Measurements from ENCODE around the gene TCF7L2.

TCF7L2 gene

DNA sequence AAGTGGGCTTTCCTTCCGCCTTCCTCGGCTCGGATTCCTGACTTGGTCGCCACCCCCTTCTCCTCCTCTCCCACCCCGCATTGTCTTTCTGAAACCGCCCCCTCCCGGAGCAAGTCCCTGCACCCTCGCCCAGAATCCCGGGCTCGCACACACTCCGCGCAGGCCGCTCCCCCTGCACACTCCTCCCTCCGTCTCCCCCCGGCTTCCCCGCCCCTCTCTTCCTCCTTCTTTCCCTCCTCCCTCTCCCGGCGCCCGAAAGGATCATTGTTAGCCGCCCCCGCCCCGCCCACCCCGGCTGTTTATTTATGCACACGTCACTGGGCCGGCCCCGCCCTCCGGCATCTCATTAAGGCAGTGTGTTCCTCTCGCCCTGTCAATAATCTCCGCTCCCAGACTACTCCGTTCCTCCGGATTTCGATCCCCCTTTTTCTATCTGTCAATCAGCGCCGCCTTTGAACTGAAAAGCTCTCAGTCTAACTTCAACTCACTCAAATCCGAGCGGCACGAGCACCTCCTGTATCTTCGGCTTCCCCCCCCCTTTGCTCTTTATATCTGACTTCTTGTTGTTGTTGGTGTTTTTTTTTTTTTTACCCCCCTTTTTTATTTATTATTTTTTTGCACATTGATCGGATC, at the start of gene TCF7L2:
Gene TCF7L2, plus strand, starts transcription at position 373 of the 633 bp plus-strand sequence. CDS start 510 bp downstream, outside the sequence.
- peak; percentile 98 for DNase-seq

GRCh38 chr10:112902730-112903129, 47.3 kb upstream of the TCF7L2 start:
- DNase-seq, result no peak

GRCh38 chr10:112904000-112904399, 46.0 kb upstream of the TCF7L2 start:
- no peak for DNase-seq

- no peak for DNase-seq
Observed at GRCh38 chr10:112906945-112907344, 43.1 kb upstream of the TCF7L2 start.

GRCh38 chr10:112907893-112908292, 42.2 kb upstream of the TCF7L2 start:
- DNase-seq, result no peak

DNA sequence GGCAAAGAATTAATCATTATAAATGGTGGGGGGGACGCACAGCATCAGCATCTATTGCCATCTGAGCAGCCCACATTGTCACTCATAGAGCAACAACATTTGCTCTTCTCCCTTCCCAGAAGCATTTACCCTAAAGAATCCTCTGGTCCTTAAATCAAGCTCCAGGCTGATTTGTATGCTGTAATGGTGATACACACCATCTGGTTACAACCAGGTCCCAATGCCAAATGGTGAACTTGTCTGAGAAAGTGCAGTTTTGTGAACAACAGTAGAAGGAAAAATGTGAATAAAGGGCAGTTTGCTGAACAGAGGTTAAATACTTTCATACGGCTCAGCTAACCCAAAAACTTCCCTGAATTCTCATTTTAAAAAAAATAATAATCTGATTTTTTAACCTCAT, 38.8 kb upstream of the TCF7L2 start:
- no peak for DNase-seq

- DNase-seq, result peak; percentile 30
Observed at GRCh38 chr10:112912410-112912928, 37.6 kb upstream of the TCF7L2 start.

GRCh38 chr10:112913255-112913654, 36.8 kb upstream of the TCF7L2 start:
- no peak for DNase-seq

DNA sequence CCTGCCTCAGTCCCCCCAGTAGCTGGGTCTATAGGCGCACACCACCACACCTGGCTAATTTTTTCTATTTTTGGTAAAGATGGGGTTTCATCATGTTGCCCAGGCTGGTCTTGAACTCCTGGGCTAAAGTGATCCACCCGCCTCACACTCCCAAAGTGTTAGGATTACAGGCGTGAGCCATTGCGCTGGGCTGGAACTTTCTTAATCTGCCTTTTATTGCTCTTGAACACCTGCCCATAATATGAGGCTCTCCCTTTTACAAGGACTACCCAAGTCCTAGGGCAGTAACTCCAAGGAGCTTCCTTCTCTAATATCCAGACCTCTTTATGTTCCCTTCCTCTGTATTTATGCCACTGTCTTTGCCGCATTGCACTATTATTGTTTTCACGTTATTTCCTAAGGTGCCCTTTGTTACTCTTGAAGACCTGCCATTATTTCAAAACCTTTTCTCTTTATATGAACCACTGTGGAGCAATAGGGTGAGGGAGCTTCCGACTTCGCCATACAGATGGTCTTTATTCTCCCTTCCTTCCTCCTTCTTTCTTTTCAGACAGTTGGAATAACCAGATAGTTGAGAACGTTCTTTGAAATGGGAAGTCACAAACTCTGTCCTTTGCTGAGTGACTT, 36.3 kb upstream of the TCF7L2 start:
- peak; percentile 18 for DNase-seq

- no peak for DNase-seq
Observed at GRCh38 chr10:112914288-112914952, 35.6 kb upstream of the TCF7L2 start.

GRCh38 chr10:112915590-112916572, 34.2 kb upstream of the TCF7L2 start:
- DNase-seq, result peak; percentile 8

GRCh38 chr10:112917681-112918080, 32.4 kb upstream of the TCF7L2 start:
- DNase-seq, result no peak

DNA sequence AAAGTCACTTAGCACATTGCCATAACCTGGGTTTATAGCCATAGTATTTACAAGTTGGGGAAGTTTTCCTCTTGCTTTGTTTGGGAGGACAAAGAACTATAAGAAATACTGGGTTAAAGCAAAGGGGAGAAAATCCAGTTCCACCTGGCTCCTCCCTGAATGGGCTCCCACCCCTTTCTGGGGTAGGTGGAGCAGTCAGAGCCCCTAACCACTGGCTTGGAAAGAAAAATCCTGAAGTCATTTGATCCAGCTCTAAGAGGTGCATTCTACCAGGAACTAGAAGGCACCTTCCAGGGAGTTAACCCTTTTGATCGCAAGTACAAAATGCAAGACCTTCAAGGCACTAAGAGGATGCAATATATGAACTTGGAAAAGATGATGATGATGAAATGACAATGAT, 31.3 kb upstream of the TCF7L2 start:
- no peak for DNase-seq

GRCh38 chr10:112919721-112920120, 30.3 kb upstream of the TCF7L2 start:
- no peak for DNase-seq

GRCh38 chr10:112926906-112927688, 22.9 kb upstream of the TCF7L2 start:
- DNase-seq, result no peak

DNA sequence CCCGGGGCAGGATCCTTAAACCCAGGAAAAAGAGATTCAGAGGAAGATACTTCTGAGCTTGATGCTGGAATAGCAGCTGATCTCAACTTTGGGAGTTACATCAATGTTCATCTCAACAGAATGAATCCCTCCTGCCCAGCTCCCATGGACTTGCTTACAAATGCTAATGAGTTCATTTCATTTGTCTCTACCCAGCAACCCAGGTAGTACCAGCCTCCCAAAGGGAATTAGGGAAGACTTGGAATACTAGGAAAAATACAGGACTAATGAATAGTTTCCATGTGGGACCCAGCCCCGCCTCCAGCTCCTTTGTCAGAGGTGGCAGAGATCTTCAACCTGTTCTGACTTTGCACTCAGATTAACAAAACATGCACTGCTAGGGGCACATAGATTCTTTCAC, 22.1 kb upstream of the TCF7L2 start:
- DNase-seq, result no peak

GRCh38 chr10:112932658-112933057, 17.4 kb upstream of the TCF7L2 start:
- no peak for DNase-seq

DNA sequence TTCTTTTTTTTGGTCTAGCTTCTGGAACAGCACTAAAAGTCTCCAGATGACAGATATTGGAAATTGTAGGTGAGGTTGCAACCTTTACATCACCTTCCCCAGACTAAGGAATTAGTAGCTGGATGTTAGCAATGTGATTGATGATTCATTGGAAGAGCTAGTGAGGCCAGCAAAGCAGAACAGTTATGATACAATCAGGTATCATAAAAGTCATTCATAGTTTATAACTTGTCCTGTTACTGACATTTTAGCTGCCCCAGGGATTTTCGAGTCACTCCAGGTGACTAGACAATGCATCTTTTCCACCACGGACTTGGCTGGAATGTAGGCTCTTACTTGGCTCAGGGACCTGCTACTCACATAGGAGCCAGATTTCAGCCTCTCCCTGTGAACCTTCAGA, 15.9 kb upstream of the TCF7L2 start:
- no peak for DNase-seq

GRCh38 chr10:112938808-112939482, 11.1 kb upstream of the TCF7L2 start:
- no peak for DNase-seq

DNA sequence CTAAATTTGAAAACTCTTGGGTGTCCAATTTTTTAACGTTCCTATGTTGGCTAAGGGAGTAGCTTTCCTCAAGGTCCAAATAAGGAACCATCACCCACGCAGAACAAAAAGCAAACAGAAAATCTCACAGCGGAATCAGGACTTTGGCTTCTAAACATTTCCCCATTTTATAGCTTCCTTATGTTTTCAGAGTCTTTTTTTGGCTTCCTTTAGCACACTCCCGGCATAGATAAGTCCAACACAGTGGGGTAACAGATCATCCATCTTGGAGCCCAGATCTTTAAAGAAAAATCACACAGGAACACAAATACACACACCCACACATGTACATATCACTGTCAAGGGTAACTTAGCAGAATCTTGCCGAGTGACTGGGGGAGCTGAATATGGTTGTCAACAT, 4.2 kb upstream of the TCF7L2 start:
- peak; percentile 86 for DNase-seq

DNA sequence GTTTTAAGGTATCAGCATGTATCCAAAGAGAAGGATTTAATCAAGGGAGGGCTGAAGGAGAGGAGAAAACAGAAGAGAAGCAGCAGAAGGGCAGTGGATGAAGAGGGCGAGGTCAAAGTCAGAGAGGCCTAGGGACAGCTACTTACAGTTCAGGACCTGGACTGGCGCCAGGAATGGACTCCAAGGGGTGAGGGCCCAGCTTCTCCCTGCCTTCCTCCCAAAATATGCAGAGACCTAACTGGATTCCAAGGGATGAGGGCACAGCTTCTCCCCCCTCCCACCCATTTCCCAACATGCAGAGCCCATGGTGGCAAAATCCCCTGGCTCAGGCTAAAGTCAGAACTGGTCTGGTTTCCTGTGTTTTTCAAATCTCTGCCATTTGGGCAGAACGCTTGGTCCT, 3.4 kb upstream of the TCF7L2 start:
- DNase-seq, result no peak
